Skeletal muscle cell (primary cell): ENCODE data around the gene SEPTIN10.
A peak's percentile ranks its signal among the peaks of the same experiment; 100 is the strongest.

Source experiments
- DNase-seq: peaks from one replicate; pipeline ENCODE4 v3.0.0-alpha.2; 2010; ENCODE audit warnings: low read depth
- H3K4me3 ChIP-seq: 2 replicates; pipeline ENCODE4 v1.5.1; 2011; ENCODE audit warnings: low read depth, mild to moderate bottlenecking, control low read depth, low read length, moderate library complexity

The SEPTIN10 gene

GRCh38 chr2:109528811-109529501, 84.8 kb downstream of the SEPTIN10 start:
- H3K4me3 ChIP-seq = no peak overlapping the region
- DNase-seq = no peak

GRCh38 chr2:109527846-109528705, 85.7 kb downstream of the SEPTIN10 start:
- no peak overlapping the region for H3K4me3 ChIP-seq
- no peak for DNase-seq

GRCh38 chr2:109527079-109527478, 86.7 kb downstream of the SEPTIN10 start:
- DNase-seq = no peak
- no peak overlapping the region for H3K4me3 ChIP-seq

GRCh38 chr2:109526442-109526970, 87.3 kb downstream of the SEPTIN10 start:
- DNase-seq = no peak
- no peak overlapping the region for H3K4me3 ChIP-seq

- no peak overlapping the region for H3K4me3 ChIP-seq
- DNase-seq = no peak
Measured at GRCh38 chr2:109525836-109526235, 87.9 kb downstream of the SEPTIN10 start.

GRCh38 chr2:109523536-109524361, 90.0 kb downstream of the SEPTIN10 start:
- no peak for DNase-seq

GRCh38 chr2:109523121-109523520, 90.6 kb downstream of the SEPTIN10 start:
- no peak for DNase-seq
- no peak overlapping the region for H3K4me3 ChIP-seq

More at GRCh38 chr2:109523536-109524361, 90.0 kb downstream of the SEPTIN10 start:
- H3K4me3 ChIP-seq = no peak overlapping the region

GRCh38 chr2:109522063-109522374, 91.7 kb downstream of the SEPTIN10 start:
- H3K4me3 ChIP-seq = no peak overlapping the region
- DNase-seq = no peak

GRCh38 chr2:109521233-109522062, 92.3 kb downstream of the SEPTIN10 start:
- no peak overlapping the region for H3K4me3 ChIP-seq
- no peak for DNase-seq

- H3K4me3 ChIP-seq = no peak overlapping the region
- DNase-seq = no peak
Measured at GRCh38 chr2:109519513-109519912, 94.3 kb downstream of the SEPTIN10 start.

- no peak for DNase-seq
- no peak overlapping the region for H3K4me3 ChIP-seq
Measured at GRCh38 chr2:109517118-109517889, 96.5 kb downstream of the SEPTIN10 start.

GRCh38 chr2:109516445-109517117, 97.2 kb downstream of the SEPTIN10 start:
- no peak overlapping the region for H3K4me3 ChIP-seq
- DNase-seq = no peak

GRCh38 chr2:109514857-109515256, 98.9 kb downstream of the SEPTIN10 start:
- no peak overlapping the region for H3K4me3 ChIP-seq
- DNase-seq = no peak

- DNase-seq = peak; percentile 71
- H3K4me3 ChIP-seq = no peak overlapping the region
Measured at GRCh38 chr2:109513749-109514588, 99.8 kb downstream of the SEPTIN10 start.

- DNase-seq = no peak
- no peak overlapping the region for H3K4me3 ChIP-seq
Measured at GRCh38 chr2:109513230-109513629, 100.5 kb downstream of the SEPTIN10 start.

GRCh38 chr2:109512076-109512475, 101.7 kb downstream of the SEPTIN10 start:
- no peak for DNase-seq
- no peak overlapping the region for H3K4me3 ChIP-seq

GRCh38 chr2:109511168-109511567, 102.6 kb downstream of the SEPTIN10 start:
- DNase-seq = no peak
- H3K4me3 ChIP-seq = no peak overlapping the region
